Stomach (tissue), 9 donors: Measurements from ENCODE around the gene ATP8B4. TPM values are rescaled to one million over a fixed set of nuclear protein-coding genes. Genes with fewer than 3 reads are reported as not detected.

Experiments used
- DNase-seq, 2 donors: peaks; one replicate each; pipeline versions ENCODE4 v3.0.0 to v3.0.0-alpha.2; 2013 to 2019
- H3K27ac ChIP-seq, 5 donors: fragments of 200-600 bp in 4 of 5; sonication (generic) in 4 of 5; one replicate each; pipeline ENCODE4 v1.5.1; 2013 to 2019; ENCODE audit warnings: mild to moderate bottlenecking in 1 of 5, moderate library complexity in 1 of 5
- H3K27me3 ChIP-seq, 3 donors: fragments of 200-600 bp; sonication (generic); one replicate each; pipeline ENCODE4 v1.5.1; 2017 to 2019; ENCODE audit warnings: mixed run types in 1 of 3
- H3K36me3 ChIP-seq, 4 donors: fragments of 200-600 bp; sonication (generic); 1 replicate in 3 of 4; 2 replicates in 1 of 4; pipeline ENCODE4 v1.5.1; 2016 to 2019
- H3K4me1 ChIP-seq, 4 donors: fragments of 200-600 bp; sonication (generic); one replicate each; pipeline ENCODE4 v1.5.1; 2016 to 2019
- H3K4me3 ChIP-seq, 4 donors: fragments of 200-600 bp; sonication (generic) in 3 of 4; one replicate each; pipeline ENCODE4 v1.5.1; 2016 to 2019; ENCODE audit warnings: mild to moderate bottlenecking in 1 of 4
- H3K9me3 ChIP-seq, 4 donors: fragments of 200-600 bp; sonication (generic); one replicate each; pipeline ENCODE4 v1.5.1; 2016 to 2019
- EP300 ChIP-seq: sonication (generic); formaldehyde crosslinking; IDR thresholded peaks from one replicate; pipeline ENCODE4 v1.6.1; 2017; ENCODE audit warnings: antibody characterized with exemption
- POLR2A ChIP-seq, 4 donors: fragments of 450-650 bp; IDR thresholded peaks; one replicate each; pipeline ENCODE4 v1.6.1; 2016; ENCODE audit warnings: antibody characterized with exemption in 4 of 4, control low read depth in 2 of 4, mild to moderate bottlenecking in 1 of 4, moderate library complexity in 1 of 4
- POLR2AphosphoS5 ChIP-seq, 3 donors: sonication (generic); formaldehyde crosslinking; IDR thresholded peaks; one replicate each; pipeline ENCODE4 v1.6.1; 2016; ENCODE audit warnings: antibody characterized with exemption in 3 of 3
- WGBS, 5 donors: extraction: QIAGEN DNeasy Blood & Tissue Kit in 3 of 5; methylation state at CpG; one replicate each; pipeline versions ENCODE4 v1.1.5 to v1.1.7; 2013 to 2018; 5-methylcytosine and 5-hydroxymethylcytosine counted together
- intact Hi-C: fragments of 100-400 bp; cut with DNase I; formaldehyde crosslinking; loops from one replicate; pipeline ENCODE4 v1.15.1; 2023; ENCODE audit warnings: low total_unique reads
- polyA plus RNA-seq, 3 donors: library from polyadenylated mRNA; stranded (reverse); fragments of 200-250 nt; gene quantifications; one replicate each; pipeline ENCODE4 v1.2.3, GENCODE V29; 2013
- total RNA-seq, 5 donors: library from RNA; depleted of rRNA; stranded (reverse); fragments of >200 nt; gene quantifications; one replicate each; pipeline versions ENCODE4 v1.1.0 to v1.2.3, GENCODE V29; 2014 to 2016
- TF ChIP-seq, protein P1 (sequence below), 7 experiments: fragments of 450-650 bp in 4 of 7; fragments of 200-600 bp in 3 of 7; sonication (generic) in 3 of 7; IDR thresholded peaks; one replicate each; pipeline ENCODE4 v1.5.1; 2016 to 2019; ENCODE audit warnings: antibody characterized with exemption in 7 of 7, control low read depth in 2 of 7, mild to moderate bottlenecking in 1 of 7
- donor health status: healthy with polysubstance abuse.
- donor health status: Bipolar disorder and iron deficiency.
- donor health status: healthy.

The ATP8B4 gene
- total and polyA plus RNA-seq, 8 donors, result under 0.01 to 14.3 (median 1.6) TPM

DNA sequence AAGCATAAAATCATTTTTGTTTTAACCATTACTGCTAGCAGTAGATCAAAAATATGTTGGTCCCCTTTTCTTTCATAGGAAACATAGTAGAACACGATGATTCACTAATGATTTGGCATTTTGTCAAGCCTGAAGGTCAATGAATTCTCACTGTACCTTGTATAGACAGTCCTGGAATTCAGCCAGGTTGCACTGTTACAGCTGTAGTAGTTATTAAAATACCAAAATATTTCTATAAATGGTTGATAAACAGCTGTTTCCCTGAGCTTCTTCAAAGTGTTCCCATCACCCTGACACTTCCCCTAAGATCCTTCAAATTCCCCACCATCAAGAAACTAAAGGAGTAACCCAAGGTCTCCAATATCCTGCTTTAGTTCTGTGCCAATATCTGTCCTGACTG is 200.9 kb downstream of the ATP8B4 start:
- Histone ChIP-seq H3K9me3 (no peaks in the 10 kb centered on the region), H3K27me3 (no peaks in the 10 kb centered on the region), H3K27ac (no peak overlapping the region), H3K36me3 (no peaks in the 10 kb centered on the region), H3K4me1 (no peaks in the 10 kb centered on the region), H3K4me3 (no peak overlapping the region)
- TF ChIP-seq EP300 (no peak), POLR2A (IDR thresholded peaks at IDR 0.05) (no peak), POLR2AphosphoS5 (IDR thresholded peaks at IDR 0.05) (no peak)
- TF ChIP-seq, protein P1, sequence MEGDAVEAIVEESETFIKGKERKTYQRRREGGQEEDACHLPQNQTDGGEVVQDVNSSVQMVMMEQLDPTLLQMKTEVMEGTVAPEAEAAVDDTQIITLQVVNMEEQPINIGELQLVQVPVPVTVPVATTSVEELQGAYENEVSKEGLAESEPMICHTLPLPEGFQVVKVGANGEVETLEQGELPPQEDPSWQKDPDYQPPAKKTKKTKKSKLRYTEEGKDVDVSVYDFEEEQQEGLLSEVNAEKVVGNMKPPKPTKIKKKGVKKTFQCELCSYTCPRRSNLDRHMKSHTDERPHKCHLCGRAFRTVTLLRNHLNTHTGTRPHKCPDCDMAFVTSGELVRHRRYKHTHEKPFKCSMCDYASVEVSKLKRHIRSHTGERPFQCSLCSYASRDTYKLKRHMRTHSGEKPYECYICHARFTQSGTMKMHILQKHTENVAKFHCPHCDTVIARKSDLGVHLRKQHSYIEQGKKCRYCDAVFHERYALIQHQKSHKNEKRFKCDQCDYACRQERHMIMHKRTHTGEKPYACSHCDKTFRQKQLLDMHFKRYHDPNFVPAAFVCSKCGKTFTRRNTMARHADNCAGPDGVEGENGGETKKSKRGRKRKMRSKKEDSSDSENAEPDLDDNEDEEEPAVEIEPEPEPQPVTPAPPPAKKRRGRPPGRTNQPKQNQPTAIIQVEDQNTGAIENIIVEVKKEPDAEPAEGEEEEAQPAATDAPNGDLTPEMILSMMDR (IDR thresholded peaks at IDR 0.05), result no peak
- intact Hi-C loops, result no loop called here
- DNase-seq, result peak in 1 of 2 donors; percentile 34
- 20 to 41% (median 22%) methylated on average over 1 of the region's 1 CpG for WGBS, 5 donors

DNA sequence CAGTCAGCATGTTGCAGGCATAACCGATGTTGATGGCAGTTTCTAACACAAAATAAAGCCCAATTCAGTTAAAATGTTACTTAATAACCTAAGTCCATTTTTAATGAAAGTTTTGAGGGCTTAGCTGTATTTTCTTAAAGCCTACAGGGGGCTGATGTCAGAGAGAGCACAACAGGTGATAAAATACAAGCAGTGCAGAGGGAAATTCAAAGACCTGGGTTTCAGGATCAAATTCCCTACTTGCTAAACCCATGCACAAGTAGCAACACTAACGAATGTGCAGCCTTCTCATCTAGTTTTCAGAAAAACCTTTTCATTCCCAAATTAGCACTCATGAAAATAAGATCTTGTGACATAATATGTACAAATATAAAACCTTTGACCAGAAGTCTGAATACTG is 202.0 kb downstream of the ATP8B4 start:
- intact Hi-C loops, result no loop called here
- Histone ChIP-seq H3K36me3 (no peaks in the 10 kb centered on the region), H3K4me3 (no peak overlapping the region), H3K9me3 (no peaks in the 10 kb centered on the region), H3K27me3 (no peaks in the 10 kb centered on the region), H3K4me1 (no peaks in the 10 kb centered on the region), H3K27ac (no peak overlapping the region)
- DNase-seq, result no peak
- no peak for TF ChIP-seq POLR2AphosphoS5 (IDR thresholded peaks at IDR 0.05)
- TF ChIP-seq, protein P1 (IDR thresholded peaks at IDR 0.05), result no peak
- no peak for TF ChIP-seq POLR2A (IDR thresholded peaks at IDR 0.05)
- TF ChIP-seq EP300, result no peak
- 33 to 52% (median 49%) methylated on average over 2 of the region's 2 CpGs for WGBS, 5 donors

DNA sequence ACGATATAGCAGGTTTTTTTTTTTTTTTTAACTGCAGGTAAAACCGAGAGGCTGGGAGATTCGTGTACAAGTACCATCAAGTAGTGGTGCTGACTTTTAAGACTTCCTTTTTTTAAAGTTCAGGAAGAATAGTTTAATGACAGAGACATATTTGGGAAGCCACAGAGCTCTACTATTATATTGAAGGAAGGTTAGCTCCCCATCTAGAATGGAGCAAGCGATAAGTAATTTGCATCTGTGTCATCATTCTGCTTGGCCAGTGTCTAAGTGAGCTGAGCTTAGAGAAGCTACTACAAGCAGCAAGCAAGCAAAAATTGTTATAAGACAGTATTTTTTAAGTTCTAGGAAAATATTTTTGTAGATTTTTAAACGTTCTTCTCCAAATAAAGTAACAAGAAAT is 203.2 kb downstream of the ATP8B4 start:
- TF ChIP-seq POLR2A (IDR thresholded peaks at IDR 0.05) (no peak), POLR2AphosphoS5 (IDR thresholded peaks at IDR 0.05) (no peak), EP300 (no peak)
- TF ChIP-seq, protein P1 (IDR thresholded peaks at IDR 0.05), result no peak
- no peak for DNase-seq
- peaks cover 0 to 4% (median under 1%) of the 10 kb centered on the region in 4 donors for H3K9me3 ChIP-seq
- 82 to 88% (median 83%) methylated on average over 5 of the region's 5 CpGs for WGBS, 5 donors
- no peak overlapping the region for H3K4me3 ChIP-seq
- H3K27me3 ChIP-seq, result no peaks in the 10 kb centered on the region
- H3K4me1 ChIP-seq, result no peaks in the 10 kb centered on the region
- intact Hi-C loops, result no loop called here
- H3K27ac ChIP-seq, result no peak overlapping the region
- H3K36me3 ChIP-seq, result no peaks in the 10 kb centered on the region

DNA sequence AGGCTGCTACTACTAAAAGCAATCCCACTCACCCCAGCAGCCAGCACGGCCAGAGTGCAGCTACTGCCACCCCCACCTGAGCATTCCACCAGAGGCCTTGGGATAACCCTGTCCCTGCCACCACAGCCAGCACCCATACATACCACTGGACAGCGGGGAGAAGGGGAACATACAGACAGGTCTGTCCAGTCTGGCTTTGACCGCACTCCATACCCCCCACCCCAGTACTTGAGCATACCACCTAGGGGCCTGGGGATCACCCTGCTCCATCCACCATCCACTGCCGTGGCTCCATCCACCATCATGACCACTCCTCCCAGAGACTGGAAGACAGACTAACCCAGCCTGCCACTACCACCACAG is 210.1 kb downstream of the ATP8B4 start:
- intact Hi-C loops, result no loop called here
- 92 to 95% (median 95%) methylated on average over 3 to 4 of the region's 4 CpGs for WGBS, 5 donors
- H3K4me3 ChIP-seq, result no peak overlapping the region
- H3K27ac ChIP-seq, result no peak overlapping the region
- peaks cover 0 to 15% (median 8%) of the 10 kb centered on the region in 4 donors for H3K9me3 ChIP-seq
- TF ChIP-seq EP300 (no peak), POLR2A (IDR thresholded peaks at IDR 0.05) (no peak), POLR2AphosphoS5 (IDR thresholded peaks at IDR 0.05) (no peak)
- TF ChIP-seq, protein P1 (IDR thresholded peaks at IDR 0.05), result no peak
- DNase-seq, result no peak
- peaks cover 0 to 6% (median 0%) of the 10 kb centered on the region in 4 donors for H3K4me1 ChIP-seq
- H3K27me3 ChIP-seq, result no peaks in the 10 kb centered on the region
- no peaks in the 10 kb centered on the region for H3K36me3 ChIP-seq
